IMR-90 (cell line): ENCODE results near the gene RELN. TPM values are rescaled to one million over a fixed set of nuclear protein-coding genes. Genes with fewer than 3 reads are reported as not detected.

Experiments used
- BHLHE40 ChIP-seq: fragments of 150-350 bp; IDR thresholded peaks from 2 replicates; pipeline ENCODE4 v1.6.1; 2016; ENCODE audit warnings: mild to moderate bottlenecking, low read depth, low read length
- CHD1 ChIP-seq: IDR thresholded peaks from 2 replicates; pipeline ENCODE4 v1.6.1; 2012; ENCODE audit warnings: low read depth, low read length, improper control_type of control experiment
- NFE2L2 ChIP-seq: fragments of 150-350 bp; IDR thresholded peaks from 2 replicates; pipeline ENCODE4 v1.6.1; 2016; ENCODE audit warnings: low read depth, mild to moderate bottlenecking, low read length
- RCOR1 ChIP-seq: IDR thresholded peaks from 2 replicates; pipeline ENCODE4 v1.6.1; 2012; ENCODE audit warnings: mild to moderate bottlenecking, low read length, improper control_type of control experiment; ENCODE audit not compliant: insufficient replicate concordance
- polyA plus RNA-seq, 3 experiments: library from polyadenylated mRNA; depleted of rRNA; stranded (reverse); fragments of >200 nt; gene quantifications; 2 replicates each; pipeline ENCODE4 v1.2.3, GENCODE V29; 2012; ENCODE audit warnings: low replicate concordance in 1 of 3
- total RNA-seq: library from RNA; depleted of rRNA; stranded (reverse); fragments of >200 nt; gene quantifications from 2 replicates; pipeline ENCODE4 v1.2.3, GENCODE V29; 2012

RELN gene
- total and polyA plus RNA-seq, 2 of the 4 experiments (the other 2 are of a cell fraction) = 14.7 to 23.7 TPM

GRCh38 chr7:103680161-103681144 lies 309.0 kb downstream of the RELN start (continued):
- TF ChIP-seq NFE2L2 (no peak), CHD1 (no peak), BHLHE40 (no peak), RCOR1 (no peak)
